Activated CD4-positive, alpha-beta T cell treated with anti-CD3 and anti-CD28 coated beads for 24 hours (primary cell): ENCODE results near the gene NCAPG2.

Experiments
- DNase-seq, 2 donors: peaks; one replicate each; pipeline ENCODE4 v3.0.0-alpha.2; 2020; ENCODE audit warnings: low read depth in 2 of 2

NCAPG2 gene

DNA sequence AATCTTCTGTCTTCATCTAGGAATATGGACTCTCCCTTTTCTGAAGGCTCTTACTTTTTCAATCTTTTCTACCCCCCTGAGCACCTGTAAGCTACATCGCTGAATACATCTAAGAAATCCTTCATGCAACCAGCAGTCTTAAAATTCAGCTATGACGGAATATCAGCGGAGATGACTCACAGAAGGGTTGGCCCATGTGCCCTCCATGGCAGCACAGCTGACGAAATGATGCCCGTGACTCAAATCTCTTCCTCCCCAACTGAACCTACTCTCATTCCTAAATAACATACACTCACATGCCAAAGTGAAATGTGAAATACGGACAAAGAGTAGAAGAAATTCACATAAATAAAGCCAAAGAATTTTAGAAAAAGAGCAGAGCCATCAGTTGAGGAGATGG, 30.3 kb upstream of the NCAPG2 start:
- DNase-seq, result no peak

- no peak for DNase-seq
Observed at GRCh38 chr7:158733775-158734494, 29.3 kb upstream of the NCAPG2 start.

DNA sequence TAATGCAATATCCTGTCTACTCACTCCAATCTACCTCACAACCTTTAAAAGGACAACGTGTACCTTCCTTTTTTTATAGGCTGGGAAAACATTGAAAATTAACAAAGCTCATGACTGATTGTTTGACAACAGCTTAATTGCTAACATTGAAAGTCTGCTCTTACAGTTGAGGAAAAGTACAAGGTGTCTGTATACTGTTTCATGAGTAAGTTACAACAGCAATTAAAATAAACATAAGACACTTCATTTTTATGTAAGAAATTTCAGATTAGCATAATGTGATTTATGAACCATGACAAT, 28.6 kb upstream of the NCAPG2 start:
- no peak for DNase-seq

DNA sequence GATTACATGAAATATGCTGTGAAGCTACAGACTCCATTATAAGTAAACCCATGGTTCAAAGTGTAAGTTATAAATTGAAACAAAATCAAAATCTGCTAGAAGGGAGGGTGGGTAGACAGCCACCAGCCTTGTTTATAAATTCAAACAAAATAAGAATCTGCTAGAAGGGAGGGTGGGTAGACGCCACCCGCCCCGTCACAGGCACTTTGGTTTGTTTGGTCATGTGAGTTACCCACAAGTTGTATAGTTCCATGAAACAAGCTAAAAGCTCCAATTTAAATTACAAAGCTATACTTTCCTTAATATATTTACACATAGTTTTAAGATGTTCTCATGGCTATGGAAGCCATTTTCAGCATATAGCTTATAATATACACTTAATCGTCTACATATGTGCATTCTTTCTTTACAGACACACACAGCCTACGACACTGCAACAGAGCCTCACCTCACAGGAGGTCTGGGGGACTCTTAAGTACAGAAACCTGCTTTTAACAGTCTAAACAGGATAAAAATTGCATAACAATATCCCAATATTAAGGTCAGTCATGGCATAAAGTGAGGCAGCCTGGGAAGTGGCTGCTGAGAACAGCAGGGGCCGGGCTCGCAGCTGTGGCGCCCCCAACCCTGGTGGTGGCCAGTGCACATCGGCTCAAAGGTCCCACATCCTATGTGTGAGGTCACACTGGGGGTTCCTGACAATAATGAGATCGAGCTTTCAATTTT, 28.1 kb upstream of the NCAPG2 start:
- DNase-seq, result no peak

GRCh38 chr7:158731761-158732160, 27.2 kb upstream of the NCAPG2 start:
- DNase-seq, result no peak

DNA sequence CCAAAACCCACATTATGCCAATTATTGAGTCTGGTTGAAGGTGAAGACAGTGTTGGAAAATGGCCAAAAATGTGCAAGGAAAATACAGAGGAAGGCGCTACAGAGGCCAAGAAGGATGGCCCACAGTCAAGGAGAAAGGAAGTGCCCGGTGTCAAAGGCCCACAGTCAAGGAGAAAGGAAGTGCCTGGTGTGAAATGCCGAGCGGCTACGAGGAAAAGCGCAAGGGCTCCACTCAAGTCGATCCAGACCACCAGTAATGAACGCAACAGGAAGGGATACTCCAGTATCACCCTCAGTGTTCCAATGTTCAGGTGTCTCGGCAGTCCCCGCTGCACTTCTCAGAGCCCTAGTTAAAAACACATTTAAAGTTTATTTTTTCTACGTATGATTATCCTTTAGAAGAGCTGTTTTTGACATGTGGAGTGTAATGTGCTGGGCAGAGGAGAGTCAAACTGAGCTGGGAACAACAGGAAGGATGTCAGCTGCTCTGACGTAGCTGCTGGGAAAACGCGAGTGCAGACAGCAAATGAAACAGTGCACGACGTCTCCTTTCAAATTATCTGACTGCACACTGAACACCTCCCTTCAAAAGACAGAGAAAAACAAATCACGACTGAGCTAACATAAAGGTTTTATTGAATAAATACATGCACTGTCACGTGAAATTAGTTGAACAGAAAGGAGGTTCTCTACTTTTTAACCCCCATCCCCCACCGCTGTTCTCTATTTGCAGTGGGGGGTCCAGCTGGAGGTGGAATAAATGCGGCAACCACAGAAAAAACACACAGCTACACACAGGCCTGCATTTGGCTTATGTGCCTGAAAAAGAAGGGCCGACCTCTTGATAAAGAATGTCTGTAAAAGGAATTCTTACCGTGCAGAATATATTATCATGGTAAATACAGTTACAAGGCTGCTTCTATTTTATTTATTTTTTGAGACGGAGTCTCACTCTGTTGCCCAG, 26.1 kb upstream of the NCAPG2 start:
- DNase-seq, result no peak

- DNase-seq, result no peak
Observed at GRCh38 chr7:158729646-158730382, 25.2 kb upstream of the NCAPG2 start.

DNA sequence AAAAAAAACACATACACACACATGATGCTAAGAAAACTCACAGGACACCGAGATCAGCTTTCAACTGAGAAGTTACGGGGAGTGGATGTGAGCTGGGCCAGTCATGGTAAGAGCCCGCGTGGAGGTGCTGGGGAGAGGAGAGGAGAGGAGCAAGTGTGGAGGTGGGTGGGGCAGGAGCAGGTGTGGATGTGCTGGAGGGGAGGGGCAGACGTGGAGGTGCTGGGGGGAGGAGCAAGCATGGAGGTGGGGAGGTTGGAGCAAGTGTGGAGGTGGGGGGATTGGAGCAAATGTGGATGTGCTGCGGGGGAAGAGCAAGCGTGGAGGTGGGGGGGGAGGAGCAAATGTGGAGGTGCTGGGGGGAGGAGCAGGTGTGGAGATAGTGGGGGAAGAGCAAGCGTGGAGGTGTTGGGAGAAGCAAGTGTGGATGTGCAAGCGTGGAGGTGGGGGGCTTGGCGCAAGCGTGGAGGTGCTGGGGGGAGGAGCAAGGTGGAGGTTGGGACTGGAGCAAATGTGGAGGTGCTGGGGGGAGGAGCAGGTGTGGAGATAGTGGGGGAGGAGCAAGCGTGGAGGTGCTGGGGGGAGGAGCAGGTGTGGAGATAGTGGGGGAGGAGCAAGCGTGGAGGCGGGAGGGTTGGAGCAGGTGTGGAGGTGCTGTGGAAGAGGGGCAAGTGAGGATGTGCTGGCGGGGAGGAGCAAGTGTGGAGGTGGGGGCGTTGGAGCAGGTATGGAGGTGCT, 24.5 kb upstream of the NCAPG2 start:
- no peak for DNase-seq

DNA sequence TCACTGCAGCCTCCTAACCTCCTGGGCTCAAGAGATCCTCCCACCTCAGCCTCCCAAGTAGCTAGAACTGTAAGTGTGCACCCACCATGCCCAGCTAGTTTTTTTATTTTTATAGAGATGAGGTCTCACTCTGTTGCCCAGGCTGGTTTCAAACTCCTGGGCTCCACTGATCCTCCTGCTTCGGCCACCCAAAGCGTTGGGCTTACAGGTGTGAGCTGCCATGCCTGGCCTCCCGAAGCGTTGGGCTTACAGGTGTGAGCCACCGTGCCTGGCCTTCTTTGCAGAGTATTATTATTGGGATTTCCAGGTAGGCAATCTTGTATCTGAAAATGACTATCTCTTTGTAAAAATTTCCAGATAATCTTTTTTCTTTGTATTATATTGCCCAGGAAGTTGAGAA, 23.1 kb upstream of the NCAPG2 start:
- DNase-seq, result no peak

GRCh38 chr7:158726277-158726807, 21.7 kb upstream of the NCAPG2 start:
- no peak for DNase-seq

GRCh38 chr7:158725506-158725800, 20.8 kb upstream of the NCAPG2 start:
- no peak for DNase-seq

DNA sequence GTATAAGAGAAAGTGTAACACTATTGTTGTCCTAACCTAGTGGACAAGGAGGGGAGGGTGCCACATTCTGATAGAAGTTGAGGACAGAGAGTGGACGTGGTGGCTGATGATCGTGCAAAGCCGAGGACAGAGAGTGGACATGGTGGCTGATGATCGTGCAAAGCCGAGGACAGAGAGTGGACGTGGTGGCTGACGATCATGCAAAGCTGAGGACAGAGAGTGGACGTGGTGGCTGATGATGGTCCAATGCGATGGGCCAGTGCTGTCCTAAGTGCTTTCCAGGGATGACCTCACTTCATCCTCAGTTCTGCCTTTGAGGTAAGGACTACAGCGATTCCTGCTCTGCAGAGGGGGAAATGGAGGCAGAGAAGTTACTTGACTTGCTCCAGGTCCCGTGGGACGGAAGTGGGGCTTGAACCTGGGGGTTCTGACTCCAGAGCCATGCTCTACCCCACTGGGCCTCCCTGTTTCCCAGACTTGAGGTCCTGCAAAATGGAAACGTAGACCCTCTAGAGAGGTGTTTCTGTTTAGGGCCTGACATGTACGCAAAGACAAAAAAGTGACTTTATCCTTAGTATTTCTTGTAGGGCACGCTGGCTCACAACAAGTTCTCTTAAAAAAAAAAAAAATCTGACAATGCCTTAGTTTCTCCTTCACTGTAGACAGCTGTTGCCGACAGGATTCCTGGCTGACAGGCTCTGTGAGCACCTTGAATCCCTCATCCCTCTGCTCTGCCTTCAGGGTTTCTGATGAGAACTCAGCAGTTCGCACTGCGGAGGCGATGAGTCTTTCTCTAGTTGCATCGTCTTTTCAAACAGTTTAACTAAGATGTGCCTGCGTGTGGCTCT, 20.3 kb upstream of the NCAPG2 start:
- no peak for DNase-seq

DNA sequence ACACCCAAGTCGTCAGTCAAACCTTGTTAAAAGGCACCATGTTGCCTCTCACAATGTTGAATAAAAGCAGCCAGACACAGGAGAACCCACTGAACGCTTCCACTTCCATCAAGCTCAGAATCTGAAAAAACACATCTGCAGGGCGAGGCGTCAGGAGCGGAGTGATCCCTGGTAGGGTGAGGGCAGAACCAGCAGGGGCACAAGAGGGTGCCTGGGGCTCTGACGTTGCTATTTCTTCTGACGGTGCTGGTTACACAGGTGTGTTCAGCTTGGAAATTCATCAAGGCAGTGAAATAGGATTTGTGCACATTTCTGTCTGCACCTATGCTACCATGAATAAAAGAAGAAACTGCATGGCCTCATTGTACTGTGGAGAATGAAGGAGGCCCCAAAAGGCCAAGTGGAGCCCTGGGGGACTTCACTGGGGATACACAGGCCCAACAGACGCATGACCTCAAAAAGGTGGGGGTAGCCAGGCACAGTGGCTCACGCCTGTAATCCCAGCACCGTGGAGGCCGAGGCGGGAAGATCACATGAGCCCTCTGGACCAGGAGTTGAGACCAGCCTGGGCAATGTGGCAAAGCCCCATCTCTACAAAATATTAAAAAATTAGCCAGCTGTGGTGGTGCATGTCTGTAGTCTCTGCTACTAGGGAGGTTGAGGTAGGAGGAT, 19.2 kb upstream of the NCAPG2 start:
- DNase-seq, result no peak

DNA sequence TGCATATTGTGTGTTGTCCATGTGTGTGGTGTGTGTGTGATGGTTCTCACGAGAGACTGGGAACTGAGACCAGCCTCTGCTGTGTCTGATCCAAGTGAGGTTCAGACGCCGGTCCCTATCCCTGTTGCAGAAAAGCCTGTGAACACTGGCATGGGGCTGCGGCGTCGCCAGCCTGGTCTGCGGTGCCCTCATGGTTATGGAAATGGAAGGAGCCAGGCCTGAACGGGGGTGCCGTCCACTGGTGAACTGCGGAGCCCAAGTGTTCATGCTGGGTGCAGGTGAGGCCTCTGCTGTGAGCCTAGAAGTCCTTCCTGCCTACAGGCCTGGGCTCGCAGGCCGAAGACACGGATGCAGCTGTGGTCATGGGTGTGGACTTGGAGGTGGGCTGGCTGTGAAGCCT, 18.7 kb upstream of the NCAPG2 start:
- DNase-seq, result no peak

DNA sequence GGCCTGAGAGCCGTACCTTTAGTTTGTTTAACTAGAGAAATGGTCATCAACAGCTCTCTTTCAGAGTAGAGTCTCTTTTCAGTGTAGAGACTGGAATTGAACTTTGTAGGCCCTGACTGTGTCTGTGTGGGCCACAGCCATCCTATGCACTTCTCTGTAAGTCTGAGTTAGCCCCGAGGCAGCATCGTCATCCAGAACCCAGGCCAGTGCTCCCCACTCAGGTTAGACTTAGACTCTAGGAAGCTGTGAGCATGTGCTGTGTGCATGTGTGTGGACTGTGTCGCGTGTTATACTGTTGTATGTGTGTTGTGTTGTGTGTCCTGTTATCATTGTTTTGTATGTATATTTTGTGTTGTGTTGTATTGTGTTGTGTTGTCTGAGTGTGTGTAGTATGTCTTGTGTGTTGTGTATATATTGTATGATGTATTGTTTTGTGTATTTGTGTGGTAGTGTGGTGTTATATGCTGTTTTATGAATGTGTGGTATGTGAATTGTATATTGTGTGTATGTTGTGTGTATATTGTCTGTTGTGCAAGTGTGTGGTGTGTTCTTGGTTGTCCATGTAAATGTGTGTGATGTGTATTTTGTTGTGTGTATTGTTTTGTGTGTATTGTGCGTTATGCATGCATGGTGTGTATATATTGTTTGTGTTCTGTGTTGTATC, 18.1 kb upstream of the NCAPG2 start:
- DNase-seq, result no peak

GRCh38 chr7:158720112-158720511, 15.5 kb upstream of the NCAPG2 start:
- DNase-seq, result no peak

DNA sequence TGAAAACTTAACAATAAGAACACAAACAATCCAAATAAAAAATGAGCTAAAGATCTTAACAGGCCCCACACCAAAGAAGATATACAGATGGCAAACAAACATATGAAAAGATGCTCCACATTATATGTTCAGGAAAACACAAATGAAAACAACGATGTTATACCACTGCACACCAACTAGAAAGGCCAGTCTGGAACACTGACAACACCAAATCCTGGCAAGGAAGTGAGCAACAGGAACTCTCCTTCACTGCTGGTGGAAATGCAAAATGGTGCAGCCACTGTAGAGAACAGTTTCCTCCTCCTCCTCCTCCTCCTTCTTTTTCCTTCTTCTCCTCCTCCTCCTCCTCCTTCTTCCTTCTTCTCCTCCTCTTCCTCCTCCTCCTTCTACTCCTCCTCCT, 12.2 kb upstream of the NCAPG2 start:
- no peak for DNase-seq

GRCh38 chr7:158710651-158711102, 6.1 kb upstream of the NCAPG2 start:
- no peak for DNase-seq

- DNase-seq, result no peak
Observed at GRCh38 chr7:158707610-158708009, 3.0 kb upstream of the NCAPG2 start.
